Osteocyte (in vitro differentiated cells): ENCODE results near the gene NPM3. TPM values are rescaled to one million over a fixed set of nuclear protein-coding genes. Genes with fewer than 3 reads are reported as not detected.

Experiments
- DNase-seq: peaks from one replicate; pipeline ENCODE4 v3.0.0; 2021; ENCODE audit warnings: mixed read lengths; ENCODE audit not compliant: unreplicated experiment; ENCODE audit errors: extremely low spot score
- H3K27ac Mint-ChIP-seq: one replicate; pipeline ENCODE4 v1.8.0; 2021; ENCODE audit warnings: mild to moderate bottlenecking, mixed read lengths; ENCODE audit not compliant: unreplicated experiment
- H3K27me3 Mint-ChIP-seq: one replicate; pipeline ENCODE4 v1.8.0; 2021; ENCODE audit warnings: mixed read lengths; ENCODE audit not compliant: unreplicated experiment
- H3K36me3 Mint-ChIP-seq: one replicate; pipeline ENCODE4 v1.8.0; 2021; ENCODE audit warnings: mixed read lengths; ENCODE audit not compliant: unreplicated experiment
- H3K4me1 Mint-ChIP-seq: one replicate; pipeline ENCODE4 v1.8.0; 2021; ENCODE audit warnings: mixed read lengths; ENCODE audit not compliant: unreplicated experiment
- H3K4me3 Mint-ChIP-seq: one replicate; pipeline ENCODE4 v1.8.0; 2021; ENCODE audit warnings: mild to moderate bottlenecking, moderate library complexity, mixed read lengths; ENCODE audit not compliant: unreplicated experiment
- H3K9me3 Mint-ChIP-seq: one replicate; pipeline ENCODE4 v1.8.0; 2021; ENCODE audit warnings: mixed read lengths; ENCODE audit not compliant: unreplicated experiment
- CTCF ChIP-seq: fragments of 200-600 bp; sonication (generic); IDR thresholded peaks from 2 replicates; pipeline ENCODE4 v1.5.0; 2021; ENCODE audit warnings: antibody characterized with exemption, mild to moderate bottlenecking, moderate library complexity
- total RNA-seq: library from RNA; stranded (reverse); gene quantifications from 2 replicates; pipeline ENCODE4 v1.2.1, GENCODE V29; 2021

NPM3 gene
- total RNA-seq, 1 donor from 2014 or later = 35.6 TPM

- peaks cover 46% of the 10 kb centered on the region for H3K27me3 Mint-ChIP-seq
- no peaks in the 10 kb centered on the region for H3K9me3 Mint-ChIP-seq
- H3K27ac Mint-ChIP-seq = no peak overlapping the region
- peaks cover 3% of the 10 kb centered on the region for H3K36me3 Mint-ChIP-seq
- no peaks in the 10 kb centered on the region for H3K4me1 Mint-ChIP-seq
- TF ChIP-seq CTCF = no peak
- H3K4me3 Mint-ChIP-seq = no peak overlapping the region
- DNase-seq = no peak
Observed at GRCh38 chr10:101744267-101744666, 39.0 kb downstream of the NPM3 start.

- peaks cover 3% of the 10 kb centered on the region for H3K36me3 Mint-ChIP-seq
- no peak for DNase-seq
- no peak overlapping the region for H3K4me3 Mint-ChIP-seq
- TF ChIP-seq CTCF = no peak
- no peak overlapping the region for H3K27ac Mint-ChIP-seq
- no peaks in the 10 kb centered on the region for H3K9me3 Mint-ChIP-seq
- peaks cover 43% of the 10 kb centered on the region for H3K27me3 Mint-ChIP-seq
- no peaks in the 10 kb centered on the region for H3K4me1 Mint-ChIP-seq
Observed at GRCh38 chr10:101741938-101742337, 41.3 kb downstream of the NPM3 start.

GRCh38 chr10:101736666-101737065, 46.6 kb downstream of the NPM3 start:
- no peak overlapping the region for H3K4me3 Mint-ChIP-seq
- no peak for TF ChIP-seq CTCF
- H3K4me1 Mint-ChIP-seq = no peaks in the 10 kb centered on the region
- peaks cover 54% of the 10 kb centered on the region for H3K27me3 Mint-ChIP-seq
- no peaks in the 10 kb centered on the region for H3K9me3 Mint-ChIP-seq
- H3K27ac Mint-ChIP-seq = no peak overlapping the region
- no peaks in the 10 kb centered on the region for H3K36me3 Mint-ChIP-seq
- DNase-seq = no peak

- H3K36me3 Mint-ChIP-seq = no peaks in the 10 kb centered on the region
- no peak overlapping the region for H3K27ac Mint-ChIP-seq
- TF ChIP-seq CTCF = no peak
- H3K27me3 Mint-ChIP-seq = peaks cover 46% of the 10 kb centered on the region
- no peaks in the 10 kb centered on the region for H3K4me1 Mint-ChIP-seq
- no peak overlapping the region for H3K4me3 Mint-ChIP-seq
- DNase-seq = no peak
- H3K9me3 Mint-ChIP-seq = no peaks in the 10 kb centered on the region
Observed at GRCh38 chr10:101732096-101732495, 51.1 kb downstream of the NPM3 start.

Other genes with a start within 250 kb of the NPM3 start
- 35.0 and 36.8 TPM in 2 replicates for gene POLL, start 195.2 kb downstream of the NPM3 start, total RNA-seq
- 14.9 and 15.3 TPM in 2 replicates for gene DPCD, start 195.1 kb downstream of the NPM3 start, total RNA-seq
- 44.6 and 51.5 TPM in 2 replicates for gene FBXW4, start 88.3 kb downstream of the NPM3 start, total RNA-seq
- gene FGF8, start 7.3 kb downstream of the NPM3 start, total RNA-seq = not detected in 2 replicates
- gene OGA, start 35.0 kb upstream of the NPM3 start, total RNA-seq = 113 and 127 TPM in 2 replicates
- 3.2 and 3.5 TPM in 2 replicates for gene KCNIP2, start 60.4 kb upstream of the NPM3 start, total RNA-seq